HG02943 (cell line): ENCODE data around the gene CDK5RAP2.
"Not testable (repeated sequence)": the region's sequence is repeated elsewhere in the genome, so short reads cannot be mapped to it uniquely, and the experiment has no call there.

ENCODE experiments used
- ATAC-seq: cut with Tn5 transposase; IDR thresholded peaks from one replicate; pipeline ENCODE4 v1.9.1; 2021; ENCODE audit warnings: mild to moderate bottlenecking, low read depth, moderate library complexity; ENCODE audit not compliant: unreplicated experiment

The CDK5RAP2 gene

DNA sequence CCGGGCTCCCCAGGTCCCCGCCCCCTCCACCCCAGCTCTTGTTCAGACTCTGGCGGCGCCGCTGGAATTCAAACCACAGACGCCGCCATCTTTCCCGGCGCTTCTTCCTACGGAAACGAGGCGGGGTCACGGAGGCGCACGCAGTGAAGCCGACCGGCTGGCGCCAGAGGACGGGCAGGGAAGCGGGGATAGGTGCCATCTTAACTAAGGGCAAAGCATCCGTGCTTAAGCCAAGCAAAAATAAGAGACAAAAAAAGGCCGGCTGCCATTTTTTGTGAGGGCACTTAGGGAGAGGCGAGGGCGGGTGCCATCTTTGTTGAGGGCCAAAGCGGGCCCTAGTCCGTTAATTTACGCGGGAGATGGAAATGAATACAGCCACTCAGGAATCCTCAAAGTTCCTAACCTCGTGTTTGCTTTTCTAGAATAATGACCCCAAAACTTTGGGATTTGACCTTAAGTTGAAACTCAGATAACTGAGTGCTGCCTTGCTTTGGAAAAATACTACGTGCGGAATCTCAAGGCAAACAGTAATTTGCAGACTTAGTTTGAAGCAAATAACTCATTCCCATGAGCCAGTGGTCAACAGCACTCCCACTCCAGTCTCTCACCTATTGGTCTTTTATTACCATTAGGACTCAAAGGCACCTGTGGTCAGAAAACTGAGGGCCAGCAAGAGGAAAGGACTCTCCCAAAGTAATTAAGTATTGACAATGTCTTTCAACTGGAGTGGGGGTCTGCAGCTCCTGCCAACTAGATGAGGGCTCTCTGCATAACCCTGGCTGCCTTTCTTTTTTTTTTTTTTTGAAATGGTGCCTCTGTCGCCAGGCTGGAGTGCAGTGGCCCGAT is at the start of gene CDK5RAP2:
Gene CDK5RAP2 (minus strand): TSS at position 117 of the 846 bp plus-strand sequence. CDS start 189 bp downstream, outside the sequence.
- peak; percentile 86 for ATAC-seq

DNA sequence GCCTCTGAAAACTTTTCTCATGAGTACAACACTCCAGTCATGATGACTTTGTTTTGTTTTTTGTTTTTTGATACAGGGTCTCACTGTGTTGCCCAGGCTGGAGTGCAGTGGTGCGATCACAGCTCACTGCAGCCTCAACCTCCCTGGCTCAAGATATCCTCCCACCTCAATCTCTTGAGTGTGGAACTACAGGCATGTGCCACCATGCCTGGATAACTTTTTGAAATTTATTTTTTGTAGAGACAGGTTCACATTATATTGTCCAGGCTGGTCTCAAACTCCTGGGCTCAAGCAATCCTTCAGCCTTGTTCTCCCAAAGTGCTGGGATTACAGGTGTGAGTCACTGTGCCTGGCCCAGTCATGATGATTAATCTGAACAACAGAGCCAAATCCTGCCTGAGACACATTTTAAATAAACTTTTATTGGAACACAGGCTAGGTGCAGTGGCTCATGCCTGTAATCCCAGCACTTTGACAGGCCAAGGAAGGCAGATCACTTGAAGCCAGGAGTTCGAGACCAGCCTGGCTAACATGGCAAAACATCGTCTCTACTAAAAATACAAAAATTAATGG is 49.0 kb upstream of the CDK5RAP2 start:
- ATAC-seq, result not testable (repeated sequence)

DNA sequence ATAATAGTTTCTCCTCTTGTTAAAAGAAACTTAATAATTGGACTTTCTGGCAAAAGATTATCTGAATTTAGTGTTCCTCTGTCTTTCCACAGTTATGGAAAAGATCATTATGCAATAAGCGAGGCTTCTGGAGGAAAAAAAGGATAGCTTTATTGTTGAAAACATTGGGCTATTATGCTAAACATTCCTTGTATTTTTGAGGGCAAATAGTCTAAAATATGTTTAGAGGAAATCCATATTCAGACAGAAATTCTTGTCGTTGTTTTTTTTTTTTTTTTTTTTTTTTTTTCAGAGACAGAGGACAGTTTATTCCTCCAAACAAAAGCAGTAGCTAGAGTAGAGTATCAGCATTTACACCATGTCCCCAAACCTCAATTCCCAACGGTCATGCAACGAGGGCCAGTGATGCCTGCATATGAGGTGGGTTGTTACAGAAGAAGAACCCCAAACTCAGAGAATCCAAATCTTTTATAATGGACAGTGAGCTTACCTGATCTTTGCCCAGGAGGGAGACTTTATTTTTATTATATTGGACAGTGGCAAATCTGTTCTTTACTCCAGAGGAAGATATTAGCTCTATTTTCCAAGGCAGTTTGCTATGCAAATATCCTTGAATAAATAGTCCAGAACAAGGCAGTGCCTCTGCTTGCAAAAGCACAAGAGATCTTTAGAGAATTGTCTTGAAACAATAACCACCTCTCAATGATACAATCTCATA is 48.4 kb upstream of the CDK5RAP2 start:
- ATAC-seq, result no peak

DNA sequence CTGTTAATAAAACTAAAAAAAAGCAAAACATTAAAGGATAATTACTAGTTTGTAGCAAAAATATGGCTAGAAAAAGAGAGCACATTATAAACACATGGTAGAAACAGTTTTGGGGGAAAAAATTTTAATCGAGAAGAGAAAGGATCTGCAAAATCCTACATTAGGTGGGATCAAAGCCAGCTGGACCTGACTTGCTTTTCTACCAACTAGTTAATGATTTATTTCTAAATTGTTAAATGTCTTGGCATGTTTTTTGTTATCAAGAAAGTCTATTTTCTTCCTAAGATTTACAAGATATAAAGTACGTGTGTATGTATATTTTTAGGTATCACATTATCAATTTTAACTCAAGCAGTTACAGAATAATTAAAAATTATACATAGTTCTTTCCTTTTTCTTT is 47.1 kb upstream of the CDK5RAP2 start:
- ATAC-seq, result no peak

DNA sequence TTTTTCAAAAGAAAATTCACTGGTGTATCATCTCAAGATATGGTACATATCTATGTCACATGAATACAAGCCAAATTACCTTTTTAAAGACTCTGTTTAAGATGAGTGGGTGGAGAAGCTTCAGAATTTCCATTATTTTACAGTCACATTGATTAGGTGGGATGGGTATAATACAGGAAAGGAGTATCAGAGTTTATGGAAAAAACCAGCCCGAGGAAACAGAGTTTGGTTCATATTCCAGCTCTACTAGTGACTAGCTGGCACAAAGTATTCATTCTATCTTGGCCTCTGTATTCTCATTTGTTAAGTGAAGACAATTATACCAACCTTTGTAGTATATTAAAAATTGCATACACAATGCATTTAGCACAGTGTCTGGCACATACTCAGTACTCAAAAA is 46.5 kb upstream of the CDK5RAP2 start:
- ATAC-seq, result no peak

DNA sequence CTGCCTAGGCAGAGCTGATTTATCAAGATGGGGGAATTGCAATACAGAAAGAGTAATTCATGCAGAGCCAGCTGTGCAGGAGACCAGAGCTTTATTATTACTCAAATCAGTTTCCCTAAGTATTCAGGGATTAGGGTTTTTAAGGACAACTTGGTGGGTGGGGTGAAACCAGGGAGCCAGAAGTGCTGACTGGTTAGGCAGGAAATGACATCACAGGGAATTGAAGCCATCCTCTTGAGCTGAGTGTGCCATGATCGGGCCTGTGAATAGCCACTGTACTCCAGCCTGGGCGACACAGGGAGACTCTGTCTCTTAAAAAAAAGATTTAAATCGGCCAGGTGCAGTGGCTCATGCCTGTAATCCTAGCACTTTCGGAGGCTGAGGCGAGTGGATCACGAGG is 45.3 kb upstream of the CDK5RAP2 start:
- no peak for ATAC-seq

DNA sequence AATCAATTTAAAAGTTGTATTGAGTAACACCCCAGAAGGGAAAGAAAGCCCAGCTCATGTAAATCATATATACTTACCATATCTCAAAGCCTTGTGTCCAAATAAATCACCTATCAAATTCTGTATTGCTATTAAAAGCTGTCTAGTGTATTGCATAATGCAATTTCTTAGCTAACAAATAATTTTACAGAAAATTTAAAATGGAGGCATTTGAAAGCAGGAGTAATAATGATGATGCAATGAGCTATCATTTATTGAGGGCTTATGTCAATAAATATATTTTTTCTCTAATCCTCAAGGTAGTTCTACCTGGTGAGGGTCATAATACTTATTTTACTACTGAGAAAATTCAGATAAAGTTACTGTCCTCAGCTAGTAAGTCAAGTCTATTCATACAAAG is 42.8 kb upstream of the CDK5RAP2 start:
- no peak for ATAC-seq

DNA sequence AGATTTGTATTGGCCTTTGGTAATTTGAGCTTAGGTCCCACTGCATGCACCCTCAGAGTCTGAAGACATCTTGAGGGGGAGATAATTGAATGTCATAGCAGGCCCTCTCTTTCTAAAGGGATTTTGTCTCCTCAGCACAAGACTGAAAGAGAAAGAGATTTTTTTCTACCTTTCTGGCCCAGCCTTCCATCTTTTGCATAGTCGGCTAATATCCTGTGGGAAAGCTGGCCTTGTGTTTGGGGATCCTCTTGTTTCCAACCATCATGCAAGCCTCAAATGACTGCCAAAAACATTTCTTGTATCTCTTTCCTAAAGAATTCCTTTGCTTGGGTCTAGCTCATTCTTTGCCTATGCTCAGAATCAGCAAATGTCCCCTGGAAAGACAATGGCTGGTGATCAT is 42.0 kb upstream of the CDK5RAP2 start:
- ATAC-seq, result no peak

DNA sequence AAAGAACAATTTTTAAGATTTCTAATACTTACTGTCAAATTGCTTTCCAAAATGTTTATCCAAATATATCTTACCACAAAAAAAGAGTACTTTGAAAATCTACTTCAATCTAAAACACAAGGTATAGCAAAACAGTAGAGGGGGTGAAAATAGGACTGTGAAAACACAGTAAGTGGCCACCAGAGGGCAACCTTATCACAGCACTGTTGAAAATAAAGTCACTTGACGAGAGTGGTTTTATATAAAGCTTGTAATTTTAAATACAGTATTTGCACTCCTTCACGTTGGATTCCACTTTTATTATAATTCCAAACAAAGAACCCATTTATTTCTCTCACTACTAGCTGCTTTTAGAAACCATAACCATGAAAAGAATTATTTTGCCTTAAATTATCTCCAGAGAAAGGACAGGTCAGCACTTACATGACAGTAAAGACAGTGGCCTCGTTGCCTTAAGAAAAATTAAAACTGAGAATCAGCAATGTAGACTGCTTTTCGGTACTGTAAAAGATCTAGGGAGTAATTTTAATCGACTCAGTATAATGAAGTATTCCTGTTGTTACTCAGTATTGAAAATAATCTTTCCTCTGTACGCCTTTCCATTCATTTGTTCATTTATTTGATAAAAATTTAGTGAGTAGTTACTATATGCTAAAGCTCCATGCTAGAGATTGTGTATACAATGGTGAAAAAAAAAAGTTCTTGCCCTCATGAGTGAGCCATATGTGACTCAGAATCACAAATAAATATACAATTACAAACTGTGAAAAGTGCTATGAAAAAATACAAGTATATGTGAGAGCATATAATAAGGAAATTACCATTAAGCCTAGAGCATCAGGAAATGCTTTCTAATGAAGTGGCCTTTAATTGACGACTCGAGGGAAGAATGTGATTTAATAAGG is 40.0 kb upstream of the CDK5RAP2 start:
- ATAC-seq, result no peak

DNA sequence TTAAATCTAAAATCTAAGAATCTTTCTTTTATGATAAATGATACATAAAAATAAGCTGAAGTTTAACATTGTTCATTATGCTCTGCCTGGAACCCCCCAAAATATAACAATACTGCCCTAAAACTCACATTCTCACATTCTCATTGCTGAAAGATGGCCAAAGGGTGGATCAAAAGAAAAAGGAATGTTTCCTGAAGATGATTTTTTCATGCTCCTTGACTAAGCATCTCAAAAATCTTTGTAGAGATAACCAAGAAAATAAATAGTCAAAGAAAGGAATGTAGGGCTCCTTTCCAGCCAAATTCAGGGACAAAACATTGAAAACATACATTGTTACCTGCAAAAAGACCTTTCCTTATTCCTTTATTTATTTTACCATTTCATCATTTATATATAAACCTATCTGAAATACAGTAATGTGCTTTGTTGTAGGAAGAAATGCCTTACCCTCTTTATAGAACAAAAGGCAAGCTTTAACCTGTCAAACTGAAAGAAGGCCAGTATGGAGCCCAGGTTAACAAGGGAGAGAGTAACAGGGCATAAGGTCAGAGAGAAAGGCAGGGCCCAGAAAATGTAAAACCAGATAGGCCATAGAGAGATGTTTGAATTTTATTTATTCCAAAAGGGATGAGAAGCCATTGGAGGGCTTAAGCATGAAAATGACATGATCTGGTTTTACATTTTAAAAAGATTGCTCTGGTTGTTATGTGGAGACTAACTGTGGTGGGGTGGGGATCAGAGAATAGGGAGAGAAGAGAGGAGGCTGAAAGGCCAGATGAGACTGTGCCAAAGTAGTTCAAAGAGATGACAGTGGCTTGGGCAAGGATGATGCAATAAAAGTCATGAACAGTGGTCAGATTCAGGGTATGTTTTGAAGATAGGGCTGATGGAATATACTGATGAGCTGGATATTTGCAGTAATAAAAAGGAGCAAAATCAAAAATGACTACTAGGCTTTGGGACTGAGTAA is 37.3 kb upstream of the CDK5RAP2 start:
- ATAC-seq, result no peak

DNA sequence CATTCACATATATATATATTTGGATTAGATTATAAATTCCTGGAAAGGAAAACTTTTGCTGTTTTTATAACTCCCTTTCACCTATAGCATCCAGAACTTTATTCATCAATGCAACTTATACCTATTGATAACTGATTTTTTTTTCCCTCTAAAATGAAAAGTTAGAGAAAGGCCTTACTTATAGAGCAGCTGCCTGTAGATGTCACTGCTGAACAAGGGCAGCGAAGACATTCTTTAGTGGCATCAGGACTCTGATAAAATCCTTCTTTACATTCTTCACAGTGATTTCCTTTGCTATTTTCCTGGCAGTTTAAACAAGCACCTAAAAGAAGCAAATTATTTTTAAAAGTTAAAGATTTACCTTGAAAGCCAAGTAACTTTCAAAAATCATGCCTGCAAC is 32.3 kb upstream of the CDK5RAP2 start:
- no peak for ATAC-seq

DNA sequence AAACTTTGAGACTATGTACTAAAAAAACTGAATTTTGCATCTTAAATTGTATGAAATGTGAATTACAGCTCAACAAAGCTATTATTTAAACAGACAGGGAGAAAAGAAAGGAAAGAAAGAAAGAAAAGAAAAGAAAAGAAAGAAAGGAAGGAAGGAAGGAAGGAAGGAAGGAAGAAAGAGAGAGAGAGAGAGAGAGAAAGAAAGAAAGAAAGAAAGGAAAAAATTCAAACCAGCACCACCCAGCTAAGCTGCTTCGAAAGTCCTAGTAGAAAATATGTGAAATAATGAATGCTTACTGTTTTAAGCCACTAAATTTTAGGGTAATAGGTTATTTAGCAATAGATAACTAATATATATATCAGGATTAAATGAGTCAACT is 31.7 kb upstream of the CDK5RAP2 start:
- ATAC-seq, result no peak

DNA sequence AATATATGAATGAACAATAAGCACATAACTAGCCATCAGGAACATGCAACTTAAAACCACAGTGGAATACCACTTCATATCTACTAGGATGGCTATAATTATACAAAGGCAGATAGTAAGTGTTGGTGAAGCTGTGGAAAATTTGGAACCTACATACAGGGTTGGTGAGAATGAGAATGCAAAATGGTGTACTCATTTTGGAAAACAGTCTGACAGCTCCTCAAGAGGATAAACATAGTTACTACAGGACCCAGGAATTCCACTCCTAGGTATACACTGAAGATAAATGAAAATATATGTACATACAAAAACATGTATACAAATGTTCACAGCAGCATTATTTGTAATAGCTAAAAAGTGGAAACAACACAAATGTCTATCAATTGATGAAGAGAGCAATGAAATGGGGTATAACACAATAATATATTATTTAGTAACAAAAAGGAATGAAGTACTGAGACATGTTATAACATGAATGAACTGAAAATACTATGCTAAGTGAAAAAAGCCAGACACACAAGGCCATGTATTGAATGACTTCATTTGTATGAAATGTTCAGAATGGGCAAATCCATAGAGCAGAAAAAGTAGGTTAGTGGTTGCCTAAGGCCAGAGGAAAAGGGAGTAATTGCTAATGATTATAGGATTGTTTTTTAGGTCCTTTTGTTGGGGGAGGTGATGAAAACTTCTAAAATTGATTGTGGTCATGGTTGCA is 31.2 kb upstream of the CDK5RAP2 start:
- ATAC-seq, result no peak

DNA sequence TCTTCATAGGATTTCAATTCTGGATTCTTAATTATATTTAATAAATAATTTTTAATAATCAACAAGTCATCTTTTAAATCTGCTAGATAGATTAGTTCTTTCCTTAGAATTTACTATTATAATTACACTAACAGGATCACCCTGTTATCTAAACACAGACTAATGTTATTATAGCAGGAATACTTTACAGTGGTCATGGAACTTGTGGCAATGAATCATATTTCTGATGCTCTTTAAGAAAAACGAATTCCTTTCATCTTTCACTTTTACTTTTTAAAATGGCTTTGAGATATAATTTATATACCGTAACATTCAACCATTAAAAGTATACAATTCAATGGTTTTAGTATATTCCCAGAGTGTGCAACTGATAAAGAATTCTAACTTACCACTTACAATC is 29.7 kb upstream of the CDK5RAP2 start:
- ATAC-seq, result no peak

DNA sequence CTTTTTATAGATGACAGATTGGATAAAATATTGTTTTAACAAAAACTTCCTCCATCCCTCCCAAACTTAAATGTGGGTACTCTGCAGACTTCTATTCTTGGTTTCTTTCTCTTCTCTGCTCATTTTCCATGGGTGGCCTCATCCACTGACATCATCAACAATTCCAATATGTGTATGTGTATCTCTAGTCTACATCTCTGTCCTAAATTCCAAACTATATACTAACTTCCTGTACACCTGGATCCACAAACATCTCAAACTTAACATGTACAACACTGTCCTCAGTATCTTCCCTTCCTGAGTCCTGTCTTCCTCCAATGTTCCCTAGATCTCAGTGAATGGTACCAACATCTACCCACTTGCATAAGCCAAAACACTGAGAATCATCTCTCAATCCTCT is 28.5 kb upstream of the CDK5RAP2 start:
- no peak for ATAC-seq

DNA sequence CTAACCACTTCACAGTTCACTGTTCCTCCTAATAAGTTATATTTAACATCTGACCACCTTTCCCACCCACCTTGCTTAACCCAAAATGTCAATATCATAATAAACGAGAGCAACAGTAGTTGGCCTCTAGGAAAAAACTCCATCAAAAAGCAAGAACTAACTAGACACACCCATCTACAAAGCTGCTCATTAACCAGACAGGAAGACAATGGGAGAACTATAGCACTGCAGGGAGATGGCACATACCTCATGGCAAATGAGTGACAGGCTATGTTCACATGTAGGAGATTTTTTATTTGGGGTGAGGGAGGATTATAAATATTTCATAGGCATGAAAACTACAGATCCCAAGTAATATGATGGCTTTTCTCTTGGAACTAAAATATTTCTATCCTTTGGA is 23.6 kb upstream of the CDK5RAP2 start:
- ATAC-seq, result no peak

DNA sequence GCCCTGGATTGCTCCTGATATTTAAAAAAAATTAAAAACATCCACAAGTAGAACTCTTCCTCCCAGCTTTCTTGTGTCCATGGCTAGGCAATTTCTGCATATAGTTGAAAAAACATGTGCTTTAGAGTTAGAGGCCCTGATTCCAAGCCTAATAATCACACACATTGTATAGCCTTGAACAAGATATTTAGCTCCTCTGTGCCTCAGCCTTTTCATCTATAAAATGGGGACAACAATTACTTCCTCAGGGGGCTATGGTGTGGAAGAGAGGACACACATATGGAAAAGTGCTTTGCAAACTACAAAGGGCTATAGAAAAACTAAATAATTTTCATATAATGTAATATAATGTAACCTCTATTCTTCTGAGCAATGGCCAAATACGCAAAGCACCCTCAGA is 23.0 kb upstream of the CDK5RAP2 start:
- no peak for ATAC-seq

DNA sequence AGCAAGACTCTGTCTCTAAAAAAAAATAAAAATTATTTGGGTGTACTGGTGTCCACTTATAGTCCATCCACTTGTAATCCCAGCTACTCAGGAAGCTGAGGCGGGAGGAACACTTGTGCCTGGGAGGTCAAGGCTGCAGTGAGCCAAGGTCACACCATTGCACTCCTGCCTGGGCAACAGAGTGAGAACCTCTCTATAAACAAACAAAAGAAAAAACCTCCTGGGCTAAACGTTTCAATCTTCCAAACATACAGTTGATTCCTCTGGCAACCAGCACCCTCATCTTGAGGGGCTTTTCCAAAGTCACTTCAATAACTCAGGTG is 13.9 kb upstream of the CDK5RAP2 start:
- no peak for ATAC-seq
